Thyroid gland (tissue), 4 donors: ENCODE results near the gene TLE1. TPM values are rescaled to one million over a fixed set of nuclear protein-coding genes. Genes with fewer than 3 reads are reported as not detected.

Experiments
- DNase-seq, 2 donors: peaks; one replicate each; pipeline ENCODE4 v3.0.0-alpha.2; 2019
- H3K27ac ChIP-seq, 3 donors: fragments of 200-600 bp; sonication (generic); 1 replicate in 2 of 3; 2 replicates in 1 of 3; pipeline ENCODE4 v1.5.1; 2016 to 2019; ENCODE audit warnings: mild to moderate bottlenecking in 1 of 3, moderate library complexity in 1 of 3
- H3K27me3 ChIP-seq: fragments of 200-600 bp; sonication (generic); one replicate; pipeline ENCODE4 v1.5.1; 2019
- H3K36me3 ChIP-seq, 2 donors: fragments of 200-600 bp; sonication (generic); one replicate each; pipeline ENCODE4 v1.5.1; 2016 to 2019
- H3K4me1 ChIP-seq, 2 donors: fragments of 200-600 bp; sonication (generic); one replicate each; pipeline ENCODE4 v1.5.1; 2017 to 2019
- H3K4me3 ChIP-seq, 3 donors: fragments of 200-600 bp; sonication (generic); replicated peaks in 1 of 3; 1 replicate in 2 of 3; 2 replicates in 1 of 3; pipeline ENCODE4 v1.5.1; 2016; ENCODE audit warnings: mild to moderate bottlenecking in 1 of 3
- H3K9me3 ChIP-seq: fragments of 200-600 bp; sonication (generic); one replicate; pipeline ENCODE4 v1.5.1; 2017
- POLR2A ChIP-seq, 2 donors: fragments of 450-650 bp; IDR thresholded peaks; one replicate each; pipeline ENCODE4 v1.6.1; 2017; ENCODE audit warnings: antibody characterized with exemption in 2 of 2, mild to moderate bottlenecking in 2 of 2, moderate library complexity in 1 of 2
- WGBS, 2 donors: methylation state at CpG; one replicate each; pipeline ENCODE4 v1.1.5; 2017; 5-methylcytosine and 5-hydroxymethylcytosine counted together
- intact Hi-C: fragments of 100-400 bp; cut with DNase I; formaldehyde crosslinking; loops from one replicate; pipeline ENCODE4 v1.15.1; 2023
- total RNA-seq, 4 donors: library from RNA; depleted of rRNA; stranded (reverse); fragments of >200 nt; gene quantifications; one replicate each; pipeline ENCODE4 v1.2.3, GENCODE V29; 2016
- TF ChIP-seq, protein P1 (sequence below), 6 experiments: fragments of 200-600 bp in 3 of 6; fragments of 450-650 bp in 3 of 6; sonication (generic) in 3 of 6; IDR thresholded peaks; one replicate each; pipeline ENCODE4 v1.5.1; 2016 to 2019; ENCODE audit warnings: antibody characterized with exemption in 6 of 6, mild to moderate bottlenecking in 2 of 6, inconsistent platforms in 1 of 6, moderate library complexity in 1 of 6

TLE1 gene
- total RNA-seq, 4 donors from 2014 or later, result 40.7 to 91.1 (median 58.4) TPM

DNA sequence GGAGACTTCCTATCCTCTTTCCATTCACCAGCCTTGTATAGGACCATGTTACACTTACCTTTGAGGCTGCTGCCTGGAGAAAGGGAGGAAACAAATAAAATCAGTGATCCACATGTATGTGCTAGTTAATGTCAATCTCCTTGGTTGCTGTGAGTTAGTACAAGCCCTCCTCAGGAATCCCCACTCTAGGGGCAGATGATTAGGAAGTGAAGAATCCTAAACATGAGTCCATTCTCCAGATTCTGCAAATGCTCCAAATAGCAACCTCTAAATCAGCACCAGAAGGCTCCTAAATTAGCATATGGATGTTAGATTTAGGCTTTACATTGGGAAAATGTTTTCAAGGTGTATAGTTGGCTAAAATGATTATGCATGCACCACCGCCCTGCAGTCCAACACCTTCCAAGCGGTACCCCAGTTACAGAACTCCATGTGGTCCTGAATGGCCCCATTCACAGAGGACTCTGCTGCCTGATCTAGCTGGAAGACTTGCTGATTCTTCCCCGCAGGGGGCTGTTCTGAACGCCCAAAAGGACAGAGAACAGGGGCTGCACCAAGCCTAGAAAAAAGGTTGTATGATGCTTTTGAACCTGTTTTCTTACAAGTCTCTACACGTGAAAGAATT lies 123.2 kb downstream of the TLE1 start:
- no peaks in the 10 kb centered on the region for H3K4me1 ChIP-seq
- no peak overlapping the region for H3K4me3 ChIP-seq
- H3K27ac ChIP-seq, result no peak overlapping the region
- H3K9me3 ChIP-seq, result no peaks in the 10 kb centered on the region
- WGBS, 2 donors, result 94 to 96% methylated on average over 5 of the region's 5 CpGs
- H3K27me3 ChIP-seq, result no peaks in the 10 kb centered on the region
- no peaks in the 10 kb centered on the region for H3K36me3 ChIP-seq
- intact Hi-C loops, result no loop called here
- TF ChIP-seq, protein P1, sequence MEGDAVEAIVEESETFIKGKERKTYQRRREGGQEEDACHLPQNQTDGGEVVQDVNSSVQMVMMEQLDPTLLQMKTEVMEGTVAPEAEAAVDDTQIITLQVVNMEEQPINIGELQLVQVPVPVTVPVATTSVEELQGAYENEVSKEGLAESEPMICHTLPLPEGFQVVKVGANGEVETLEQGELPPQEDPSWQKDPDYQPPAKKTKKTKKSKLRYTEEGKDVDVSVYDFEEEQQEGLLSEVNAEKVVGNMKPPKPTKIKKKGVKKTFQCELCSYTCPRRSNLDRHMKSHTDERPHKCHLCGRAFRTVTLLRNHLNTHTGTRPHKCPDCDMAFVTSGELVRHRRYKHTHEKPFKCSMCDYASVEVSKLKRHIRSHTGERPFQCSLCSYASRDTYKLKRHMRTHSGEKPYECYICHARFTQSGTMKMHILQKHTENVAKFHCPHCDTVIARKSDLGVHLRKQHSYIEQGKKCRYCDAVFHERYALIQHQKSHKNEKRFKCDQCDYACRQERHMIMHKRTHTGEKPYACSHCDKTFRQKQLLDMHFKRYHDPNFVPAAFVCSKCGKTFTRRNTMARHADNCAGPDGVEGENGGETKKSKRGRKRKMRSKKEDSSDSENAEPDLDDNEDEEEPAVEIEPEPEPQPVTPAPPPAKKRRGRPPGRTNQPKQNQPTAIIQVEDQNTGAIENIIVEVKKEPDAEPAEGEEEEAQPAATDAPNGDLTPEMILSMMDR (IDR thresholded peaks at IDR 0.05), result no peak
- TF ChIP-seq POLR2A (IDR thresholded peaks at IDR 0.05), result no peak
- no peak for DNase-seq

DNA sequence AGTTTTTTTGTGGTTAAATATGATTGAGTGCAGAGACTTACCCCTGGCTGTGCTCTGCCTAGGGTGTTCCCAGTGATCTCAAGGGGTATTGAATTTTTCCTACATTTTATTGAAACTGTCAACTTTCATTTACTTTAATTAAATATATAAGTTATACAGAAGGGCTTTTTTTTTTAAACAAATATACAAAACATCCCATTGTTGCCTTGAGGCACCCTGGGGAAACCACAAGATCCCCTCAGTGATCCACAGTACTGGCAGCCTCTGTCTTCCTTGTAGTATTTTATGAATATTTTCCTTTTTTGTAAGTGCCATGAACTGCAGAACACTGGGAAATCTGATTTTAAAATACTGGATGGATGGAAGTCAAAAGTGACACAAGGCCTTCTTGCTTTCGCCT lies 123.7 kb downstream of the TLE1 start:
- TF ChIP-seq, protein P1 (IDR thresholded peaks at IDR 0.05), result no peak
- TF ChIP-seq POLR2A (IDR thresholded peaks at IDR 0.05), result no peak
- H3K4me3 ChIP-seq, result no peak overlapping the region
- H3K27ac ChIP-seq, result no peak overlapping the region
- DNase-seq, result no peak
- H3K27me3 ChIP-seq, result no peaks in the 10 kb centered on the region
- no peaks in the 10 kb centered on the region for H3K4me1 ChIP-seq
- no peaks in the 10 kb centered on the region for H3K36me3 ChIP-seq
- 83 to 100% methylated on average over 1 of the region's 1 CpG for WGBS, 2 donors
- H3K9me3 ChIP-seq, result no peaks in the 10 kb centered on the region
- intact Hi-C loops, result no loop called here

DNA sequence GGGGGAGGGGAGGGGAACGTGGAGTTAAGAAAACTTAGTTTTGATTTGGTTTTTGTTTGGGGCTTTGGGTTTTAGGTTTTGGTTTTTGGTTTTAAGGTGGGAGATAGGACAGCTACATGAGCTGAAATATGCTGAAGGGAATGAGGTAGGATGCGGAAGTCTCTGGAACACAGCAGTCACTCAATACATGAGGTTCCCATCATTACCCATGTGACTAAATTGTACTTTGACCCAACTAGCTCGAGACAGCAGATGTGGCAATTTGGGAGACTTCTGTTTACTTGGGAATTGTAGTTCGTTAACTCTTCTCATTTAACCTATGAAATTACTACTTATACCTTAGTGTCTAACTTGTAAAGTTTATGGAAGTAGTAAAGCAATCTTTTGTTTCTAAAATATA lies 124.2 kb downstream of the TLE1 start:
- no peak for DNase-seq
- TF ChIP-seq, protein P1 (IDR thresholded peaks at IDR 0.05), result no peak
- Histone ChIP-seq H3K36me3 (no peaks in the 10 kb centered on the region), H3K4me3 (no peak overlapping the region), H3K4me1 (no peaks in the 10 kb centered on the region), H3K9me3 (no peaks in the 10 kb centered on the region), H3K27me3 (no peaks in the 10 kb centered on the region), H3K27ac (no peak overlapping the region)
- intact Hi-C loops, result no loop called here
- WGBS, 2 donors, result 75% methylated on average over 4 of the region's 4 CpGs

DNA sequence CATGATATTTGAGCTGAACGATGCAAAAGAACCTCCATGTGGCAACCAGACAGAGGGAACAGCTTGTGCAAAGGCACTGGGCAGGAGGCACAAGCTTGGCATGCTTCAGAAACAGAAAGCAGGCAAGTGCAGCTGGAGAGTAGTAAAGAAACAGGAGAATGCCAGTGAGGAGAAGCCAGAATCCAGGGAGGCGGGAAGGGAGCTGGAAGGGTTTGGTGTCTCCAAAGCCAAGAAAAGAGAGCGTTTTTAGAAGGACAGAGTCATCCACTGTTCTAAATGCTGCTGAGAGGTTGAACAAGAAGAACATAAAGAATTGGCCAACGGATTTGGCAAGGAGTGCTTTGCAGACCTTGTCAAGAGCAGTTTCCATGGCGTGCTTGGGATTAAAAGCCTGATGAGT lies 124.7 kb downstream of the TLE1 start:
- TF ChIP-seq, protein P1 (IDR thresholded peaks at IDR 0.05), result no peak
- TF ChIP-seq POLR2A (IDR thresholded peaks at IDR 0.05), result no peak
- DNase-seq, result no peak
- no peaks in the 10 kb centered on the region for H3K27me3 ChIP-seq
- no peaks in the 10 kb centered on the region for H3K9me3 ChIP-seq
- intact Hi-C loops, result no loop called here
- no peaks in the 10 kb centered on the region for H3K36me3 ChIP-seq
- peaks cover 0 to 3% of the 10 kb centered on the region in 2 donors for H3K4me1 ChIP-seq
- H3K4me3 ChIP-seq, result no peak overlapping the region
- 61 to 79% methylated on average over 5 of the region's 5 CpGs for WGBS, 2 donors
- H3K27ac ChIP-seq, result no peak overlapping the region

DNA sequence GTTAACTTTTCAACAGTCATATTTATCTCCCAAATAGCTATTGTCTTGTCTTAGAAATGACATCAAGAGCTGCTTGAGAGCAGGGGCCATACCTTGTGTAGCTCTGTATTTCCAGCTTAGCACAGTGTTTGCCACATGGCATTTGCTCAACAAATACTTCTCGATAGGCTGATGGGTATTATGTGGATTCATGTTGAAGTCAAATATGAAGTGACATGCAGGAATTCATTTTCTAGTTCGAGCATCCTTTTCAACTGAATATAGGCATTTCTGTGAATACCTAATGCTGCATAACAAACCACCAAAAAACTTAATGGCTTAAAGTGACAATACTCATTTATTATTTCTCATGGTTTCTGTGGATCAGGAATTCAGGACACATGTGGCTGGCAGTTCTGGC lies 125.6 kb downstream of the TLE1 start:
- Histone ChIP-seq H3K27me3 (no peaks in the 10 kb centered on the region), H3K4me1 (peaks cover 5 to 12% of the 10 kb centered on the region in 2 donors), H3K36me3 (no peaks in the 10 kb centered on the region), H3K4me3 (no peak overlapping the region), H3K9me3 (no peaks in the 10 kb centered on the region), H3K27ac (no peak overlapping the region)
- TF ChIP-seq POLR2A (IDR thresholded peaks at IDR 0.05), result no peak
- TF ChIP-seq, protein P1 (IDR thresholded peaks at IDR 0.05), result no peak
- WGBS, 2 donors, result 98 to 99% methylated on average over 2 of the region's 2 CpGs
- DNase-seq, result no peak
- intact Hi-C loops, result no loop called here
